OCI-LY1 (cell line): ENCODE data around the gene NDNF.

ENCODE experiments used
- H2AFZ ChIP-seq: fragments of 200-600 bp; sonication (generic), shearing (Covaris generic); 2 replicates; pipeline ENCODE4 v1.6.0; 2014; ENCODE audit warnings: antibody characterized with exemption, mild to moderate bottlenecking, low read length
- H3F3A ChIP-seq: fragments of 200-600 bp; sonication (generic), shearing (Covaris generic); 2 replicates; pipeline ENCODE4 v1.6.0; 2014; ENCODE audit warnings: mild to moderate bottlenecking, antibody characterized with exemption, low read length, moderate library complexity; ENCODE audit not compliant: insufficient read depth
- H3K27ac ChIP-seq: fragments of 200-600 bp; sonication (generic); 2 replicates; pipeline ENCODE4 v1.5.1; 2014; ENCODE audit warnings: low read length, mixed run types, mild to moderate bottlenecking, low read depth; ENCODE audit not compliant: poor library complexity, severe bottlenecking
- H3K27me3 ChIP-seq: fragments of 200-600 bp; sonication (generic); 2 replicates; pipeline ENCODE4 v1.6.0; 2014; ENCODE audit warnings: antibody characterized with exemption, mild to moderate bottlenecking, low read length, moderate library complexity; ENCODE audit not compliant: insufficient read depth
- H3K36me3 ChIP-seq: fragments of 200-600 bp; sonication (generic); 2 replicates; pipeline ENCODE4 v1.6.1; 2014; ENCODE audit warnings: mild to moderate bottlenecking, antibody characterized with exemption, low read length, moderate library complexity, mixed read lengths; ENCODE audit not compliant: insufficient read depth
- H3K4me1 ChIP-seq: fragments of 200-600 bp; sonication (generic); 2 replicates; pipeline ENCODE4 v1.5.1; 2014; ENCODE audit warnings: mild to moderate bottlenecking, low read length, moderate library complexity; ENCODE audit not compliant: insufficient read depth, severe bottlenecking
- H3K4me2 ChIP-seq: fragments of 200-600 bp; sonication (generic), shearing (Covaris generic); 2 replicates; pipeline ENCODE4 v1.6.1; 2014; ENCODE audit warnings: low read length
- H3K4me3 ChIP-seq: fragments of 200-600 bp; sonication (generic); 2 replicates; pipeline ENCODE4 v1.5.1; 2014; ENCODE audit warnings: low read length, low read depth, mild to moderate bottlenecking, mixed read lengths; ENCODE audit not compliant: poor library complexity, severe bottlenecking
- H3K79me2 ChIP-seq: fragments of 200-600 bp; shearing (Covaris generic); 2 replicates; pipeline ENCODE4 v1.6.1; 2016; ENCODE audit warnings: mixed run types, low read length, mixed read lengths; ENCODE audit not compliant: insufficient read depth
- H3K9ac ChIP-seq: fragments of 200-600 bp; sonication (generic), shearing (Covaris generic); 2 replicates; pipeline ENCODE4 v1.6.1; 2014; ENCODE audit warnings: mild to moderate bottlenecking, low read length, mixed read lengths
- H3K9me2 ChIP-seq: fragments of 200-600 bp; sonication (generic), shearing (Covaris generic); 2 replicates; pipeline ENCODE4 v1.6.1; 2014; ENCODE audit warnings: low read depth, mild to moderate bottlenecking, low read length, mixed read lengths
- H3K9me3 ChIP-seq: fragments of 200-600 bp; shearing (Covaris generic); 2 replicates; pipeline ENCODE4 v1.6.1; 2014; ENCODE audit warnings: low read length, mixed read lengths
- H4K20me1 ChIP-seq: fragments of 200-600 bp; sonication (generic), shearing (Covaris generic); 2 replicates; pipeline ENCODE4 v1.6.0; 2016; ENCODE audit warnings: mild to moderate bottlenecking, low read length; ENCODE audit not compliant: insufficient read depth
- EZH2 ChIP-seq: fragments of 200-600 bp; sonication (generic), shearing (Covaris generic); IDR thresholded peaks from 2 replicates; pipeline ENCODE4 v1.8.0; 2017; ENCODE audit warnings: borderline replicate concordance, mixed run types, mild to moderate bottlenecking, antibody characterized with exemption, low read length, moderate library complexity, mixed read lengths
- TF ChIP-seq, protein P1 (sequence below): fragments of 200-600 bp; sonication (generic), shearing (Covaris generic); IDR thresholded peaks from 2 replicates; pipeline ENCODE4 v1.5.1; 2017; ENCODE audit warnings: mild to moderate bottlenecking, antibody characterized with exemption, low read length, moderate library complexity, mixed read lengths

The NDNF gene

DNA sequence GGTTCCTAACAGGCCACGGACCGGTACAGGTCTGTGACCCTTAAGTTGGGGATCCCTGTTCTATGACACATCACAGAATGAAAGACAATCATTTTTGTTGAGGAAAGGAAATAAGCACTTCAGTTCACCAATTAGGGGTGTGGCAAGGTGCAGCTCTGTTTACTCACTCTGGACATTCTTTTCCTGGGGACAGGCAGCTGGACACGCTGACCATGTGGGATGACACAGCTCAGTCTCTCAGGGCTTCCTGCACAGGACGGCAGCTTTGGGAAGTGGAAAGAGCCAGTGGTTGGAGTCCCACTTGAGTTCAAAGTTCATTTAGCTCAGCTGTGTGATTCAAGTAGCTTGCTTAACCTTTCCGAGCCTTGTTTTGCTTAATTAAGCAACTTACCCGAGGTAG, 55.7 kb downstream of the NDNF start:
- Histone ChIP-seq H3K27me3 (no peaks in the 10 kb centered on the region), H2AFZ (no peak overlapping the region), H3K9me3 (no peaks in the 10 kb centered on the region), H4K20me1 (no peaks in the 10 kb centered on the region), H3K4me2 (no peak overlapping the region), H3K79me2 (no peaks in the 10 kb centered on the region), H3F3A (no peaks in the 10 kb centered on the region), H3K4me1 (no peaks in the 10 kb centered on the region), H3K4me3 (no peak overlapping the region), H3K9me2 (no peaks in the 10 kb centered on the region), H3K9ac (no peak overlapping the region), H3K36me3 (no peaks in the 10 kb centered on the region), H3K27ac (no peak overlapping the region)
- TF ChIP-seq, protein P1, sequence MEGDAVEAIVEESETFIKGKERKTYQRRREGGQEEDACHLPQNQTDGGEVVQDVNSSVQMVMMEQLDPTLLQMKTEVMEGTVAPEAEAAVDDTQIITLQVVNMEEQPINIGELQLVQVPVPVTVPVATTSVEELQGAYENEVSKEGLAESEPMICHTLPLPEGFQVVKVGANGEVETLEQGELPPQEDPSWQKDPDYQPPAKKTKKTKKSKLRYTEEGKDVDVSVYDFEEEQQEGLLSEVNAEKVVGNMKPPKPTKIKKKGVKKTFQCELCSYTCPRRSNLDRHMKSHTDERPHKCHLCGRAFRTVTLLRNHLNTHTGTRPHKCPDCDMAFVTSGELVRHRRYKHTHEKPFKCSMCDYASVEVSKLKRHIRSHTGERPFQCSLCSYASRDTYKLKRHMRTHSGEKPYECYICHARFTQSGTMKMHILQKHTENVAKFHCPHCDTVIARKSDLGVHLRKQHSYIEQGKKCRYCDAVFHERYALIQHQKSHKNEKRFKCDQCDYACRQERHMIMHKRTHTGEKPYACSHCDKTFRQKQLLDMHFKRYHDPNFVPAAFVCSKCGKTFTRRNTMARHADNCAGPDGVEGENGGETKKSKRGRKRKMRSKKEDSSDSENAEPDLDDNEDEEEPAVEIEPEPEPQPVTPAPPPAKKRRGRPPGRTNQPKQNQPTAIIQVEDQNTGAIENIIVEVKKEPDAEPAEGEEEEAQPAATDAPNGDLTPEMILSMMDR, result no peak
- TF ChIP-seq EZH2, result no peak

DNA sequence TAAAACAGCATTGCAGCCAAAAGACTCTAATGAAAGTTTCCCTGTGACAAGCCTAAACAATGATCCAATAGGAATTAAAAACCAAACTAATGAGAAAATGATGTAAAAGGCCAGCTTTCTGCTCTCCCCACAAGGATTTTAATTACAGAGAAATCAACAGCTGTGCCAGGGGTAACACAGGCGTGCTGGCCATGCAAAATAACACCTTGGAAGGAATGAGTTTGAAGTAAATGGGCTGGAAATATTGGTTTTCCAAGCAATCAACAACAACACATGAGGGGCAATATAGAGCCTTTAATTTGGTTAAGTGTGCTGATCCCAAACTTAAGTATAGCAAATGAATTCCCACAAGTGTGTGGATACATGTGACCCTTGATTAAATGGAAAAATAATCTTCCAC, 56.9 kb downstream of the NDNF start:
- H3K79me2 ChIP-seq, result no peaks in the 10 kb centered on the region

DNA sequence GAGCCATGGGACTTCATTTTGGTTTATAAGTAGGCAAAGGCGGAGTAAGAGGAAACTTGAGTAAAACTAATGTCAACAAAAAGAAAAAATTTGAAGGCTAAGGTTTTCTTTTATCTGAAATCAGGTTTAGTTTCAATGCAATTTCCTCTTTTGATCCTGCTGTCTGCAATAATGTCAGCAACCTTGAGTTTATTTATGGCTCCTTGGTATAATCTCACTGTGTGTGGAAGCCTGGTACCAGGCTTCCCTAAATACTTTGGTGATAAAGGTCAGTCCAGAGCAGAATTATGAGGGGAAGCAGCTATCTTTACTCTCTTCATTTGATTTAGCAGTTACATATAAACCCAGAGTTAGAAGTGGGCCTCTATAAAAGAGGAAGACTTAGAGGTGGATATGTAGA, 57.8 kb downstream of the NDNF start:
- H4K20me1 ChIP-seq, result no peaks in the 10 kb centered on the region
- no peak overlapping the region for H3K4me3 ChIP-seq
- H2AFZ ChIP-seq, result no peak overlapping the region
- TF ChIP-seq EZH2, result no peak
- TF ChIP-seq, protein P1, result no peak
- H3F3A ChIP-seq, result no peaks in the 10 kb centered on the region
- no peak overlapping the region for H3K4me2 ChIP-seq
- no peaks in the 10 kb centered on the region for H3K79me2 ChIP-seq
- H3K27me3 ChIP-seq, result no peaks in the 10 kb centered on the region
- no peaks in the 10 kb centered on the region for H3K36me3 ChIP-seq
- H3K4me1 ChIP-seq, result no peaks in the 10 kb centered on the region
- no peak overlapping the region for H3K9ac ChIP-seq
- no peaks in the 10 kb centered on the region for H3K9me3 ChIP-seq
- no peak overlapping the region for H3K27ac ChIP-seq
- no peaks in the 10 kb centered on the region for H3K9me2 ChIP-seq

More for the DNA sequence above, 56.9 kb downstream of the NDNF start:
- no peaks in the 10 kb centered on the region for H4K20me1 ChIP-seq
- no peak overlapping the region for H2AFZ ChIP-seq
- no peaks in the 10 kb centered on the region for H3K36me3 ChIP-seq
- no peak overlapping the region for H3K4me2 ChIP-seq
- no peaks in the 10 kb centered on the region for H3K4me1 ChIP-seq
- TF ChIP-seq, protein P1, result no peak
- TF ChIP-seq EZH2, result no peak
- no peaks in the 10 kb centered on the region for H3K9me2 ChIP-seq
- H3K9me3 ChIP-seq, result no peaks in the 10 kb centered on the region
- no peaks in the 10 kb centered on the region for H3F3A ChIP-seq
- no peak overlapping the region for H3K4me3 ChIP-seq
- H3K27ac ChIP-seq, result no peak overlapping the region
- no peaks in the 10 kb centered on the region for H3K27me3 ChIP-seq
- no peak overlapping the region for H3K9ac ChIP-seq
